Gastrocnemius medialis (tissue), 4 donors: ENCODE results near the gene NETO2.

Experiments used
- CTCF ChIP-seq, 5 experiments: fragments of 450-650 bp in 3 of 5; fragments of 200-600 bp in 2 of 5; sonication (generic) in 2 of 5; IDR thresholded peaks in 4 of 5; conservative IDR thresholded peaks in 1 of 5; 1 replicate in 4 of 5; 2 replicates in 1 of 5; pipeline ENCODE4 v1.5.1; 2016 to 2019; ENCODE audit warnings: antibody characterized with exemption in 5 of 5, mild to moderate bottlenecking in 3 of 5, moderate library complexity in 3 of 5
- POLR2A ChIP-seq, 2 donors: fragments of 450-650 bp; IDR thresholded peaks; one replicate each; pipeline ENCODE4 v1.6.1; 2017; ENCODE audit warnings: antibody characterized with exemption in 2 of 2, mild to moderate bottlenecking in 2 of 2, moderate library complexity in 2 of 2

GRCh38 chr16:47049901-47050583, 93.7 kb downstream of the NETO2 start:
- TF ChIP-seq CTCF (IDR thresholded peaks at IDR 0.05 in 4 of 5, conservative IDR thresholded peaks at IDR 0.05 in 1 of 5): no peak
- no peak for TF ChIP-seq POLR2A (IDR thresholded peaks at IDR 0.05)
